Kidney epithelial cell (primary cell): ENCODE results near the gene U2AF1L4. TPM values are rescaled to one million over a fixed set of nuclear protein-coding genes. Genes with fewer than 3 reads are reported as not detected.

Experiments used
- DNase-seq: peaks from one replicate; pipeline ENCODE4 v3.0.0-alpha.2; 2010; ENCODE audit warnings: low read depth
- H3K27me3 ChIP-seq: 2 replicates; pipeline ENCODE4 v1.6.0; 2011; ENCODE audit warnings: low read length; ENCODE audit not compliant: control insufficient read depth, insufficient read depth
- H3K36me3 ChIP-seq: 2 replicates; pipeline ENCODE4 v1.5.1; 2011; ENCODE audit warnings: low read length; ENCODE audit not compliant: control insufficient read depth, insufficient read depth
- H3K4me3 ChIP-seq: 2 replicates; pipeline ENCODE4 v1.5.1; 2011; ENCODE audit warnings: low read depth, mild to moderate bottlenecking, control low read depth, low read length
- CTCF ChIP-seq: IDR thresholded peaks from 2 replicates; pipeline ENCODE4 v1.5.1; 2011; ENCODE audit warnings: mild to moderate bottlenecking, moderate library complexity, low read length, control low read depth, inconsistent platforms; ENCODE audit not compliant: insufficient read depth, poor library complexity, severe bottlenecking
- total RNA-seq: library from RNA; depleted of rRNA; stranded (reverse); fragments of >200 nt; gene quantifications from 2 replicates; pipeline ENCODE4 v1.2.3, GENCODE V29; 2015

Gene U2AF1L4
- total RNA-seq, 1 donor from 2014 or later, result 15.5 TPM

DNA sequence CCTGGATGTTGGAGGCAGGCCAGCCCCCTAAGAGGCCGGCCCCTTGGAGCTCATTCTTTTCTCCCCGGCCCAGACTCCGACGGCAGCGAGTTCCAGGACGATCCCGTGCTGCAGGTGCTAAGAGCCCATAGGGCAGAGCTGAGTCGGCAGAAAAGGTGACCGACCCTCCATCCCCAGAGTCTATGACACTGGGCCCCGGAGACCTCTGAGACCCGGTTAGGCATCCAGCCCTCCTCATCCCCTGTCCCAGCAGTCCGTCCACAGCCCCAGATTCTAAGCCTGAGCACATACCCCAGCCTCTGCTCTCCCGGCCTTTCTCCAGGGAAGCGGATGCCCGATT, 22.8 kb upstream of the U2AF1L4 start:
- no peak overlapping the region for H3K4me3 ChIP-seq
- H3K27me3 ChIP-seq, result no peaks in the 10 kb centered on the region
- H3K36me3 ChIP-seq, result no peaks in the 10 kb centered on the region
- no peak for TF ChIP-seq CTCF
- no peak for DNase-seq

DNA sequence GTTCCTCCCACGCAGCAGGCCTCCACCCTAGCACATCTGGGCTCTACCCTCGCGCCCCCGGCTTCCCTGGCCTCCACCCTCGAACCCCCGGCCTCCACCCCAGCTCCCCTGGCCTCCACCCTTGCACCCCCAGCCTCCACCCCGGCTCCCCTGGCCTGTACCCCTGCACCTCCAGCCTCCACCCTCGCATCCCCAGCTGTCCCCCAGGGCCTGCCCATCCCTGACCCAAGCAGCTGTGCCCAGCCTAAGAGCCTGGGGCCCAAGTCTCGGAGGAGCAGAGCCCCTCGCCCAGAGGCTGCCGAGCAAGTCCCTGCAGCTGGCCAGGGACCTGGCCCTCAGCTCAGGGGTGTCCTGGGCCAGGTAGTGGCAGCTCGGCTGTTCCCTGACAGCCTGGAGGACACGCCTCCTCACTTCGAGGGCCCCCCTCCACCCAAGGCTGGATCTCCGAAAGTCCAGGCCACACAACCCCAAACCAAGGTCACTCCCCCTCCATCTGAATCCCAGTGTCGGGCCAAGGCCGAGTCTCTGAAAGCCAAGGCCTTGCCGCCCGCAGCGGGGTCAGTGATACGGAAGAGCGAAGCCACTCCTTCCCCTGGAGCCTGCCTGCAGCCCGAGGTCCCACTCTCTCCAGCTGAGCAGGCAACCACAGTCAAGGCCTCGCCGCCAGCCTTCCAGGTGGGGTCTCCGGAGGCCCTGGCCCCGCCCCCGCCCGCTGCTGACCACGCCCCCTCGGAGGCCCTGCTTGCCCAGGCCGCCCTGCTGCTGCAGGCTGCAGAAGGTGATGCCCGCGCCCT, 22.3 kb upstream of the U2AF1L4 start:
- Histone ChIP-seq H3K27me3 (no peaks in the 10 kb centered on the region), H3K4me3 (no peak overlapping the region), H3K36me3 (no peaks in the 10 kb centered on the region)
- DNase-seq, result no peak
- TF ChIP-seq CTCF, result no peak

GRCh38 chr19:35766571-35767104, 21.4 kb upstream of the U2AF1L4 start:
- no peak for TF ChIP-seq CTCF
- no peak for DNase-seq
- Histone ChIP-seq H3K4me3 (no peak overlapping the region), H3K27me3 (no peaks in the 10 kb centered on the region), H3K36me3 (peaks cover 3% of the 10 kb centered on the region)

DNA sequence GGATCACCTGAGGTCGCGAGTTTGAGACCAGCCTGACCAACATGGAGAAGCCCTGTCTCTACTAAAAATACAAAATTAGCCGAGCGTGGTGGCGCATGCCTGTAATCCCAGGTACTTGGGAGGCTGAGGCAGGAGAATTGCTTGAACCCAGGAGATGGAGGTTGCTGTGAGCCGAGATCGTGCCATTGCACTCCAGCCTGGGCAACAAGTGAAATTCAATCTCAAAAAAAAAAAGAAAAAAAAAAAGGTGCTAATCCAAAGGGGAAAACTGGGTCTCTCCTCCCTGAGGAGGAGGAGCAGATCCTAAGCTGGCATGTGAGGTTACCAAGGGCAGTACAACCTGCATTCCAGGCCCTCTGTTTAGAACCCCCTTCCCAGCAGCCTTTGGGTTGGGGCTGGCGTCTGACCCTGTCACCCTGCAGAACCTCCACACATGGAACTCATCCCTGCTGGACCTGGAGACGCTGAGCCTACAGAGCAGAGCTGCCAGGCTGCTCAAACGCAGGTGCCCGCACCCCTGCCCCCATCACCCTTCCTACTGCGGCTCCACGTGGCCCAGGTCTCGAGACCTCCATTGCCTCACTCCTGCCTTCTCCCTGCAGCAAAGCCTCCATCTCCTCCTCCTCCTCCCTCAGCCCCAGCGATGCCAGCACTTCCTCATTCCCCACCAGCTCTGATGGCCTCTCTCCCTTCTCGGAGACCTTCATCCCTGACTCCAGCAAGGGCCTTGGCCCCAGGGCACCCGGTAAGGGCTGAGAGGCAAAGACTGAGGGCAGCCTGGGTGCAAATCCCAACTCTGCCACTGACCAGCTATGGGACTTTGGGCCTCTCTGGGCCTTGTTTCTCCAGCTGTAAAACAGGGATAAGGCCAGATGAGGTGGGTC, 19.5 kb upstream of the U2AF1L4 start:
- no peak overlapping the region for H3K4me3 ChIP-seq
- TF ChIP-seq CTCF, result no peak
- H3K27me3 ChIP-seq, result no peaks in the 10 kb centered on the region
- DNase-seq, result no peak
- H3K36me3 ChIP-seq, result peaks cover 3% of the 10 kb centered on the region

DNA sequence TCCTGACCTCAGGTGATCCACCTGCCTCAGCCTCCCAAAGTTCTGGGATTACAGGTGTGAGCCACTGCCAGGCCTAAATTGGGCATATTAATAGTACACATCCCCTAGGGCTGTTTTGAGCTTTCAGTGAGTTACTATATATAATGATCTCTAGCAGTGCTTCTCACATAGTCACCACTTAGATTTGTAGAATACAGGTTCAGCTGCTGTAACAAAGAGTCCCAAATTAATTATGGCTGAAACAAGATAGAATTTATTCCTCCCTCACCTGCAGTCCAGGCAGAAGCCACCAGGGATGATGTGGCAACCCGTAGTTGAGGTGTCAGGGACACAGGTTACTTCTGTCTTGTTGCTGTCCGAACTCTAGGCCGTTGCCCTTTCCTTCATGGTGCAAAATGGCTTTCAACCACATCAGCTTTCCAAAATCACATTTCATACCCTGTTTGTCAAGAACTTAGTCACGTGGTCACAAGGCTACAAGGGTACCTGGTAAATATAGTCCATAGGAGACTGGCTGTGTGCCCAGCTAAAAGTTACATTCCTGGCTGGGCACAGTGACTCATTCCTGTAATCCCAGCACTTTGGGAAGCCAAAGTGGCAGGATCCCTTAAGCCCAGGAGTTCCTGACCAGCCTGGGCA, 15.6 kb upstream of the U2AF1L4 start:
- DNase-seq, result no peak
- H3K4me3 ChIP-seq, result no peak overlapping the region
- peaks cover 3% of the 10 kb centered on the region for H3K36me3 ChIP-seq
- TF ChIP-seq CTCF, result no peak
- H3K27me3 ChIP-seq, result no peaks in the 10 kb centered on the region
